H1 (cell line): ENCODE measurements around the gene SMIM5. TPM values are rescaled to one million over a fixed set of nuclear protein-coding genes. Genes with fewer than 3 reads are reported as not detected.

ENCODE experiments used
- CTCF ChIA-PET: fragments of 300-600 bp; sonication (Branson Sonifier 250); formaldehyde crosslinking; loops from one replicate; lab custom pipeline; 2021; ENCODE audit not compliant: partially characterized antibody; lab: Charles Lee
- POLR2A ChIA-PET: fragments of 300-600 bp; sonication (Branson Sonifier 250); formaldehyde crosslinking; loops from one replicate; lab custom pipeline; 2021; ENCODE audit warnings: inconsistent platforms; ENCODE audit not compliant: partially characterized antibody; lab: Charles Lee
- DNase-seq, 2 experiments: peaks; one replicate each; pipeline versions ENCODE4 v3.0.0 to v3.0.0-alpha.2; 2010 to 2022; ENCODE audit warnings: low spot score in 2 of 2, low read depth in 1 of 2, mixed read lengths in 1 of 2
- FAIRE-seq: peaks from 2 replicates; lab custom pipeline; 2011; peaks lifted over from hg19 to GRCh38; lab: Jason Lieb, UNC
- H2AFZ ChIP-seq: 2 replicates; pipeline ENCODE4 v1.8.1; 2012; ENCODE audit warnings: low read length, inconsistent platforms
- H2AK5ac ChIP-seq: 2 replicates; pipeline ENCODE4 v1.6.1; 2013; ENCODE audit warnings: low read depth, low read length
- H2BK120ac ChIP-seq: replicated peaks from 2 replicates; pipeline ENCODE3; 2013; ENCODE audit warnings: low read depth, low read length, inconsistent platforms
- H2BK12ac ChIP-seq: 2 replicates; pipeline ENCODE4 v1.6.1; 2013; ENCODE audit warnings: low read depth, low read length
- H2BK15ac ChIP-seq: 2 replicates; pipeline ENCODE4 v1.6.1; 2013; ENCODE audit warnings: low read length
- H2BK20ac ChIP-seq: 2 replicates; pipeline ENCODE4 v1.6.1; 2013; ENCODE audit warnings: low read length
- H2BK5ac ChIP-seq: 2 replicates; pipeline ENCODE4 v1.6.1; 2013; ENCODE audit warnings: low read depth, low read length
- H3K14ac ChIP-seq: 2 replicates; pipeline ENCODE4 v1.6.1; 2013; ENCODE audit warnings: inconsistent platforms; ENCODE audit not compliant: insufficient read length
- H3K18ac ChIP-seq: 2 replicates; pipeline ENCODE4 v1.6.1; 2013; ENCODE audit warnings: low read length; ENCODE audit errors: extremely low read depth
- H3K23ac ChIP-seq: 2 replicates; pipeline ENCODE4 v1.6.1; 2013; ENCODE audit warnings: inconsistent platforms; ENCODE audit not compliant: insufficient read length
- H3K23me2 ChIP-seq: 2 replicates; pipeline ENCODE4 v1.6.1; 2013; ENCODE audit warnings: low read depth, low read length
- H3K27ac ChIP-seq: 2 replicates; pipeline ENCODE4 v1.6.1; 2011; ENCODE audit warnings: low read depth, low read length, inconsistent platforms
- H3K27me3 ChIP-seq, 4 experiments: replicated peaks in 1 of 4; 1 replicate in 1 of 4; 2 replicates in 3 of 4; pipeline versions ENCODE4 v1.6.1 to v1.8.1; 2011 to 2013; ENCODE audit warnings: low read length in 3 of 4, mild to moderate bottlenecking in 3 of 4, inconsistent platforms in 2 of 4, mixed read lengths in 2 of 4, moderate library complexity in 1 of 4; ENCODE audit not compliant: control insufficient read depth in 3 of 4, insufficient read depth in 3 of 4; ENCODE audit errors: extremely low read depth in 1 of 4
- H3K36me3 ChIP-seq, 4 experiments: 2 replicates each; pipeline versions ENCODE4 v1.6.1 to v1.8.1; 2011 to 2013; ENCODE audit warnings: mild to moderate bottlenecking in 4 of 4, low read length in 3 of 4, moderate library complexity in 2 of 4, control low read depth in 1 of 4, inconsistent platforms in 1 of 4; ENCODE audit not compliant: insufficient read depth in 4 of 4, control insufficient read depth in 2 of 4
- H3K4ac ChIP-seq: replicated peaks from 2 replicates; pipeline ENCODE3; 2013; ENCODE audit warnings: low read length, low read depth, mixed read lengths, inconsistent platforms; ENCODE audit not compliant: insufficient read length
- H3K4me1 ChIP-seq, 4 experiments: replicated peaks in 1 of 4; 1 replicate in 1 of 4; 2 replicates in 3 of 4; pipeline versions ENCODE4 v1.6.1 to v1.8.1; 2011 to 2013; ENCODE audit warnings: low read length in 3 of 4, inconsistent platforms in 2 of 4, mixed read lengths in 1 of 4; ENCODE audit not compliant: insufficient read depth in 4 of 4, control insufficient read depth in 3 of 4
- H3K4me2 ChIP-seq, 2 experiments: 2 replicates each; pipeline versions ENCODE4 v1.6.1 to v1.8.1; 2011 to 2013; ENCODE audit warnings: low read depth in 2 of 2, low read length in 2 of 2, control low read depth in 1 of 2, inconsistent platforms in 1 of 2, mild to moderate bottlenecking in 1 of 2; ENCODE audit not compliant: insufficient read depth in 1 of 2
- H3K4me3 ChIP-seq, 4 experiments: fragments of 200-600, 300-600 bp in 1 of 4; sonication (generic), shearing (Covaris generic), sonication (Bioruptor Twin) in 1 of 4; 2 replicates each; pipeline versions ENCODE4 v1.5.1 to v1.8.1; 2011 to 2016; ENCODE audit warnings: low read length in 4 of 4, low read depth in 3 of 4, control low read depth in 2 of 4, inconsistent platforms in 2 of 4, mild to moderate bottlenecking in 2 of 4, mixed read lengths in 1 of 4, moderate library complexity in 1 of 4; ENCODE audit not compliant: insufficient read depth in 2 of 4; ENCODE audit errors: extremely low read depth in 1 of 4
- H3K56ac ChIP-seq: replicated peaks from 2 replicates; pipeline ENCODE3; 2013; ENCODE audit warnings: low read depth, mild to moderate bottlenecking, mixed read lengths, low read length, inconsistent platforms; ENCODE audit not compliant: insufficient read length
- H3K79me1 ChIP-seq: 2 replicates; pipeline ENCODE4 v1.6.1; 2013; ENCODE audit warnings: low read depth, low read length, control low read depth
- H3K79me2 ChIP-seq, 2 experiments: 2 replicates each; pipeline versions ENCODE4 v1.6.1 to v1.8.1; 2012 to 2013; ENCODE audit warnings: low read length in 2 of 2, mild to moderate bottlenecking in 2 of 2, inconsistent platforms in 1 of 2; ENCODE audit not compliant: insufficient read depth in 2 of 2, control insufficient read depth in 1 of 2
- H3K9ac ChIP-seq, 4 experiments: replicated peaks in 1 of 4; 1 replicate in 1 of 4; 2 replicates in 3 of 4; pipeline versions ENCODE4 v1.6.1 to v1.8.1; 2011 to 2013; ENCODE audit warnings: low read depth in 3 of 4, low read length in 3 of 4, control low read depth in 2 of 4, mild to moderate bottlenecking in 2 of 4, moderate library complexity in 2 of 4, inconsistent platforms in 1 of 4; ENCODE audit errors: extremely low read depth in 1 of 4
- H3K9me3 ChIP-seq, 2 experiments: 2 replicates each; pipeline versions ENCODE4 v1.6.1 to v1.8.1; 2012 to 2013; ENCODE audit warnings: mild to moderate bottlenecking in 2 of 2, moderate library complexity in 2 of 2, control low read depth in 1 of 2, inconsistent platforms in 1 of 2, low read depth in 1 of 2, low read length in 1 of 2, mixed read lengths in 1 of 2; ENCODE audit not compliant: insufficient read depth in 2 of 2
- H4K20me1 ChIP-seq, 2 experiments: replicated peaks in 1 of 2; 2 replicates each; pipeline versions ENCODE3 to v1.8.1; 2011 to 2013; ENCODE audit warnings: inconsistent platforms in 2 of 2, low read length in 2 of 2, mild to moderate bottlenecking in 1 of 2; ENCODE audit not compliant: insufficient read depth in 2 of 2, control insufficient read depth in 1 of 2
- H4K5ac ChIP-seq: 2 replicates; pipeline ENCODE4 v1.6.1; 2013; ENCODE audit warnings: low read length, low read depth, mixed read lengths, inconsistent platforms; ENCODE audit not compliant: insufficient read length
- H4K8ac ChIP-seq: 2 replicates; pipeline ENCODE4 v1.8.0; 2013; ENCODE audit warnings: mild to moderate bottlenecking, moderate library complexity, low read length, inconsistent platforms; ENCODE audit not compliant: insufficient read depth; ENCODE audit errors: extremely low read depth
- H4K91ac ChIP-seq: replicated peaks from 2 replicates; pipeline ENCODE3; 2013; ENCODE audit warnings: low read length, mixed read lengths, inconsistent platforms; ENCODE audit not compliant: insufficient read length
- WGBS, 2 experiments: shearing (Covaris generic) in 1 of 2; methylation state at CpG; one replicate each; pipeline versions ENCODE4 v1.1.6 to v1.1.7; 2013 to 2015; ENCODE audit warnings: low lambda C conversion rate in 2 of 2, mixed read lengths in 2 of 2, inconsistent platforms in 1 of 2, low coverage in 1 of 2, missing lambda C conversion rate in 1 of 2; ENCODE audit not compliant: insufficient replicate concordance in 2 of 2, insufficient coverage in 1 of 2, insufficient read length in 1 of 2; ENCODE audit errors: extremely low coverage in 1 of 2, missing lambda C conversion rate in 1 of 2; 5-methylcytosine and 5-hydroxymethylcytosine counted together
- polyA plus RNA-seq, 7 experiments: library from polyadenylated mRNA; depleted of rRNA in 3 of 7; stranded (reverse) in 5 of 7; unstranded in 2 of 7; fragments of >200 nt in 5 of 7; fragments of 200-250 nt in 2 of 7; gene quantifications; 1 replicate in 5 of 7; 2 replicates in 1 of 7; 4 replicates in 1 of 7; pipeline versions ENCODE4 v1.2.1 to v1.2.3, GENCODE V29; 2011 to 2013; ENCODE audit warnings: missing spikeins in 2 of 7, mixed read lengths in 2 of 7
- total RNA-seq: library from RNA; stranded (reverse); fragmentation: NEBNext Ultra II Directional; extraction: Animal tissue kit (Norgen Biotek cat#: 25700); gene quantifications from 2 replicates; pipeline ENCODE4 v1.2.1, GENCODE V29; 2021

SMIM5 gene
- total and polyA plus RNA-seq, 2 of the 8 experiments (the other 6 are each of a cell fraction or from before 2014, with no cell fraction given) = not detected

DNA sequence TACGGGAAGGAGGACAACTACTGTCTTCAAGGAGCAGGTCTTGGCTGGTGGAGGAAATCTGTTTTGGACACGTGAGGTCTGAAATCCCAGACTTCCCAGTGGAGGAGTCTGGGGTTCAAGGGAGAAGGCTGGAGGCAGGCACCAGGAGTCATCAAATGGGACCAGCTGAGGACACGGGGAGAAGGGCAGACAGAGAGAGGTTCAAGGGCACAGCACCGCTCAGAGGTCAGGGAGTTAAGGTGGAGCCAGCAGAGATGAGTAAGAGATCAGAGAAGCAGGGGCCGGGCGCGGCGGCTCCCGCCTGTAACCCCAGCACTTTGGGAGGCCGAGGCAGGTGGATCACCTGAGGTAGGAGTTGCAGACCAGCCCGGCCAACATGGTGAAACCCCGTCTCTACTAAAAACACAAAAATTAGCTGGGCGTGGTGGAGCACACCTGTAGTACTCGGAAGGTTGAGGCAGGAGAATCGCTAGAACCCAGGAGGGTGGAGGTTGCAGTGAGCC is 10.4 kb upstream of the SMIM5 start:
- no peaks in the 10 kb centered on the region for H3K79me1 ChIP-seq
- H2BK120ac ChIP-seq = no peak overlapping the region
- H3K14ac ChIP-seq = no peak overlapping the region
- H3K18ac ChIP-seq = no peak overlapping the region
- no peaks in the 10 kb centered on the region for H3K9me3 ChIP-seq
- no peak overlapping the region for H3K56ac ChIP-seq
- FAIRE-seq = no peak
- no peak overlapping the region for H3K27ac ChIP-seq
- no peaks in the 10 kb centered on the region for H3K79me2 ChIP-seq
- no peak overlapping the region for H3K9ac ChIP-seq
- H3K36me3 ChIP-seq = no peaks in the 10 kb centered on the region
- peak overlapping the region; percentile 61; the same call in 1 of the 2 replicates for H2BK15ac ChIP-seq
- H4K20me1 ChIP-seq = peaks cover 0 to 1% of the 10 kb centered on the region in 2 experiments
- H3K4me3 ChIP-seq = no peak overlapping the region
- no peak for DNase-seq
- ChIA-PET CTCF (interaction anchor here (0.8 to 59.2 kb wide), 6 partner anchors 4 to 193 kb away, joined by 3 to 2200 read pairs (median 36); partner anchors contain the start of genes LLGL2, RECQL5, SAP30BP and SMIM5), POLR2A (interaction anchor here (0.8 to 1.8 kb wide), 5 partner anchors 11 to 139 kb away, joined by 3 to 5 read pairs (median 5); no protein-coding TSS in a partner anchor)
- H3K4me2 ChIP-seq = no peak overlapping the region
- no peak overlapping the region for H2BK20ac ChIP-seq
- H3K23ac ChIP-seq = no peak overlapping the region
- peaks cover 0 to 4% (median 1%) of the 10 kb centered on the region in 4 experiments; a peak in 4 of 7 replicates for H3K4me1 ChIP-seq
- no peak overlapping the region for H3K4ac ChIP-seq
- no peak overlapping the region for H2AK5ac ChIP-seq
- H3K23me2 ChIP-seq = no peaks in the 10 kb centered on the region
- H3K27me3 ChIP-seq = no peaks in the 10 kb centered on the region; a peak in 2 of 7 replicates
- no peak overlapping the region for H4K5ac ChIP-seq
- H2AFZ ChIP-seq = no peak overlapping the region
- H4K8ac ChIP-seq = no peak overlapping the region
- no peak overlapping the region for H2BK12ac ChIP-seq
- H4K91ac ChIP-seq = no peak overlapping the region
- WGBS, 2 experiments = 81% methylated on average over 15 of the region's 15 CpGs; no CpG with 5 or more reads in 1 of the 2 experiments
- H2BK5ac ChIP-seq = no peak overlapping the region
